GM21529 (cell line): ENCODE measurements around the gene MYBBP1A.
"Not testable (repeated sequence)": the region's sequence is repeated elsewhere in the genome, so short reads cannot be mapped to it uniquely, and the experiment has no call there.

Experiments
- ATAC-seq: cut with Tn5 transposase; IDR thresholded peaks from one replicate; pipeline ENCODE4 v1.9.1; 2021; ENCODE audit not compliant: unreplicated experiment

MYBBP1A gene

DNA sequence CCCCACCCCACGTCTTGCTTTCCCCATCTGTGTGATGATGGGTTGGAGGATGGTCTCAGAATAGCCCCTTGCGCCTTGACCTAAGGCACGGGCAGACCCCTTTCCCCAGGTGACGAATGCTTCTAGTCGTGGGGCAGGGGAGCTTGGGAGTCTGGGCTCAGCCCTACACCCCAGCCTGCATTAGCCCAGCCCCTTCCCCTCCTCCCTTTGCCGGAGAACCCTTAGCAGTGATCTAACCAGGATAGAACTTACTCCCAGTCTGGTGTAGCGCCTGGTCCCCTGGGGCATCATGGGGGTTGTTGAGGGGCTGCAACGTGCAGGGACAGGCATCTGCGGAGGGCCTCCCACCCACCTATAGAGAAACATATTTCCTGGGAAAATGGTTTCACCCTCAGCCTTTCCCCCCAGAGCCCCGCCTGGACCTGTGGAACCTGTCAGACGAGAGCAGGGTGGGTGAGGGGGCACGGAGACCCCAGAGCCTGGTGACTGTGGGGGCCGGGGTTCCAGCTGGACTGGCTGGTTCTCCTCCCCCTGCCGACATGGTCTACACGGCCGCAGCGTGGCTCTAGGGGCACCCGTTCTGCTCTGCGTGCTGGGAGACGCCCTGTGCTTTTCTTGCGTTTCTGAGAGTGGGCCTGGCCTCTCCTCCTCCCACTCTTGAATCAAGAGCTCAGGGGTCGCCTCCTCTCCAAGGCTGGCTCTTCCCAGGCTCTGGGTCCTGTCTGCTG, 33.9 kb upstream of the MYBBP1A start:
- no peak for ATAC-seq

GRCh38 chr17:4588391-4588790, 33.2 kb upstream of the MYBBP1A start:
- ATAC-seq: no peak

DNA sequence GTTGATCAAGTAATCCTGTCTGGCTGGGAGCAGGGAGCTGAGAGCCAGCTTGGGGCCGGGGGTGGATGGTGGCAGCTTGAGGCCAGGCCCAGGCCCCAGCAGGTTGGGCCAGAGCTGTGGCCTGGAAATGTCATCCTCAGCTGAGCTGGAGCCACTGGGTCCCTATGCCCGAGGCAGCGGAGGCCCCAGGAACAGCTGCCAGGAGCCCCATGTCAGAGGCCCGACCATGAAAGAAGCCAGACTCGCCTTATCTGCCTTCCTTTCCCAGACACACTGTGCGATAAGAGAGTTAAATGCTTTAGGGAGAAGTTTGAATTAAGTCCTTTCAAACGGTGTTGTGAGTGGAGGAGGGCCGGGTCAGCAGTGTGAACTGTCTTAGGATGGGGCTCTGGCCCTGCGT, 32.6 kb upstream of the MYBBP1A start:
- no peak for ATAC-seq

- ATAC-seq: no peak
Observed at GRCh38 chr17:4587195-4587594, 32.0 kb upstream of the MYBBP1A start.

DNA sequence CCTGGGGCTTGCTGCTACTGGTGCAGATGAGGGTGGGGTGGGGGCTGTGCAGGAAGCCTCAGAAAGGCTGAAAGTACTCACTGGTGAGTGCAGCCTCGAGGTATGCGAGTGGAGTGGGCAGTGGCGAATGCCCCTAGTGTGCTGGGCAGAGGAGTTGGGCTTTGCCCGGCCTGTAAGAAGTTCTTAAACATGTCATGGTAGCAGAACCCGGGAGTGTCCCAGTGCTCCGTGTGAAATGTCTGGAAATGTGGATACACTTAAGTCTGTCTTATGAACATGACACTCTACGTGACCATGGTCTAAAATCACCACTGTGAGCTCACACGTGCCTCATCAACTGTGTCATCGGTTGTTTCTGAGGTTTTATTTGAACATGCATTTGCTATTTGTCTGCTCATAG, 30.9 kb upstream of the MYBBP1A start:
- ATAC-seq: no peak

GRCh38 chr17:4585638-4585994, 30.4 kb upstream of the MYBBP1A start:
- ATAC-seq: no peak

DNA sequence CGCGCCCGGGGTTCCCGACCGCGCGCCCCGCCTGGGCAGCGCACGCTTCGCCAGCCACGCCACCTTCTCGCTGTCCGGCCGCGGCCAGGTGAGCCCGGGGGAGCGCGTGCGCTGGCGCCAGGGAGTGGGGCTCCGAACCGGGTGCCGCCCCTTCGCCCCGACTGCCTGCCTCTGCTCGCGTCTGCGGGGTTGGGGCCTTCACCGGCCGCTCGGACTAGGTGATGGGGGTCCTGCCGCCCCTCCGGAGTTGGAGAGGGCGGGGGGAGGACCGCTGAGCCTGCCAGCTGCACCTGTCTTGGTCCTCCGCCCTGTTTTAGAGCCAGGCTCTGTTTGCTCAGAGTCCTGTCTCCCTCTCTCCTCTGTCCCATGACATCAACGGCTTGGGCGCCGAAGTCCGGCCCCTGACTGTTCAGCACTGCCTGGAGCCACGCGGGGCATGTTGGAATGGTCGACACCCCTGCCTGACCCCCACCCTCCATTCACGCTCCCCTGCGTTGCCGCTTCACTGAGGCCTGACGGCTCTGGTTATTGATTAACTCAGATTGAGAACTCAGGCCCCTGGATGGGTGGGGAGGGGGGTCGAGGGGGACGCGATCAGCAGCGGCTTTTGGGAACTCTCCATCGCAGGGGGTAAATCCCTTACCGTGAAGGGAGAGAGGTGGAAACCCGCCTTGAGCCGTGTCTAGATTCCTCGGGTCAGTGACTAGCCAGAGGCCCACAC, 29.9 kb upstream of the MYBBP1A start:
- no peak for ATAC-seq

DNA sequence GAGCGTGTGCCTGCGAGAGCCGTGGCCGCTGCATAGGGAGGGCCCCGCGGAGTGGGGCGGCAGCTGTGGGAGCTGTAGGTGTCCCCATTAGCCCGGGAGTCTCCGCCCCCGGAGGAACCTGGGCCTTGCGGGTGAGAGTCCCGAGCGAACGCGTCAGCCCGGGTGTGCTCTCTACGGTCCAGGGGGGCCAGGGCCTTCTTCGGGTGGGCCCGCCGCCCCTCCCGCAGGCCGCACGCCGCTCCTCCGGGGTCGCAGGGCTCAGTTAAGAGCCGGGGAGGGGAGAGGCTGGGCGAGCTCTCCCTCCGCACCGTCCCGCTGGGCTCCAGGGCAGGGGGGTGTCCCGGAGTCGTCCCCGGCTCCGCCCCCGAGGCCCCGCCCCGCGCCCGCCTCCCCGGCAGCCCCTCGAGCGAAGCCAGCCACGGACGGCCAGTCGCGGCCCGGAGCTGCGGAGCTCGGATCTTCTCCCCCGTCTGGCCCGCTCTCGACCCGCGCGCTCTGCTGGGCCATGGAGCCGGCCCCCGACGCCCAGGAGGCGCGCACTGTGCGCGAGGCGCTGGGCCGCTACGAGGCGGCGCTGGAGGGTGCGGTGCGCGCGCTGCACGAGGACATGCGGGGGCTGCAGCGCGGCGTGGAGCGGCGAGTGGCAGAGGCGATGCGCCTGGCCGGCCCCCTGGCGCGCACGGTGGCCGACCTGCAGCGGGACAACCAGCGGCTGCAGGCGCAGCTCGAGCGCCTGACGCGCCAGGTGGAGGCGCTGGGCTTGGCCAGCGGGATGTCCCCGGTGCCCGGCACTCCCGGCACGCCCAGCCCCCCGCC, 29.1 kb upstream of the MYBBP1A start, which contains the start of gene SMTNL2:
TSS of gene SMTNL2 (plus strand) at position 429 of the 816 bp plus-strand sequence. CDS start at position 506, 77 bp downstream.
- no peak for ATAC-seq

DNA sequence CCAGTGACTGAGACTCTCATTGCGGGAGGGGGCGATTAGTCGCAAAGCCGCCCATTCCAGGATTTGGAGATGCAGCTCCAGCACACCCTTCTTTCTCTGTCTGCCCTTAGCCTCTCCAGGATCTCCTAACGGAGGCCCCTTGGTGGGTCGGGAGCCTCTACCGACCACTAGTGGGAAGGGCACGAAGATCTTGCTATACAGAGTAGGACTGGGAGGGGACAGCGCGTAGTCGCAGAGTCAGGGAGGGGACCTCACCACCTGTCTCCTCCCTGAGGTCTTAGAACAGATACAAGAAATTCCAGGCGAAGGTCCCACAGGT, 28.6 kb upstream of the MYBBP1A start:
- no peak for ATAC-seq

DNA sequence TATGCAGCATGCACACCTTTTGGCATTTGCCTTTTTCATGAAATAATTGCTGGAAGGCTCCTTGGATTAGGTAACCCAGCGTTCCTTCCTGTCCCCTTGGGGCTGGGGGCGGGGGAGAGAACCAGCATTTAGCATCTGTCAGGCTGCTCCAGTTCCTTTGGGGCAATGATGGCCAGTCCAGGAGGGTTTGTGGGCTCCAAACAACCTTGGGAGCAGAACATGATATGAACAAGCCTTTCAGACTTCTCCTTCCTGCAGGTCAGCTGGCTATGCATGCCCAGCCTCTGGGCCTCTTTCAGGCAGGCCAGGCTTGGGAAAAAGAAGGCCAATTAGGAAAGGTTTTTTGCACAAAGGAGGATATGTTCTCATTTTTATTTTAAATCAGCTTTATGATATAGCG, 28.0 kb upstream of the MYBBP1A start:
- no peak for ATAC-seq

DNA sequence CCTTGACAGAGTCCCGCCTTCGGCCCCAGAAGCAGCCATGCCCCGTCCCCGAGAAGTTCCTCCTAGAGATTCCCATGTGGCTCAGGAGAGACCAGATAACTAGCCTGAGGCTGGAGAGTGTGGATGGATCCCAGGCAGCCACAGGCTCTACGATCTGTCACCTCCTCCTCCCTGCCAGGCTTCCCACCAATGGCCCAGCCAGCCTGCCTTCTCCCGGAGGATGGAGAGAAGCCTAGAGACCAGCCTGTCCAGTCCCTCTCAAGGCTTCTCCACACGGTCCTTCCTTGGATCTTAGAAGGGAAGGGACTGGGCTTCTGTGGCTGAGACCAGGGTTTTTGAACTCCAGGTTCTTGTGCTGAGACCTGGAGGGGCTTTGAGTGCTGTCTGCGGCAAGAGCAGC, 27.5 kb upstream of the MYBBP1A start:
- no peak for ATAC-seq

DNA sequence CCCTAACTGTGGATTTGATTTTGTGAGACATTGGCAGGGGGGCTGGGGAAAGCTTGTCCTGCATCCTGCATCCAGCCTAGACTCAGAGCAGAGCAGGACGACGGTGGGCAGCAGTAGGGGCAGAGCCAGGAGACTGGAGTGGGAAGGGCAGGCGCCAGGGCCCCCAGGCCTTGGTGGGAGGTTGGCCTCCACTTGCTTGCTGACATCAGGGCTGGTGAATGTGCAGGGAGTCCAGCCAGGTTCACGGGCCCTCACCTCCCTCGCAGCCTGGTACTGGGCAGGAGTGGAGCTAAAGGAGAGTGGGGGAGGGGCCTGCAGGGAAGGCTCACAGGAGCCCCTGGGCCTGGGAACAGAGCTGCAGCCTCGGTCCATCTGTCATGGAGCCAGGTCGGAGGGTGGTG, 26.9 kb upstream of the MYBBP1A start:
- no peak for ATAC-seq

GRCh38 chr17:4580291-4580690, 25.1 kb upstream of the MYBBP1A start:
- ATAC-seq: no peak

- no peak for ATAC-seq
Observed at GRCh38 chr17:4579678-4580077, 24.5 kb upstream of the MYBBP1A start.

- not testable (repeated sequence) for ATAC-seq
Observed at GRCh38 chr17:4578349-4578748, 23.2 kb upstream of the MYBBP1A start.

DNA sequence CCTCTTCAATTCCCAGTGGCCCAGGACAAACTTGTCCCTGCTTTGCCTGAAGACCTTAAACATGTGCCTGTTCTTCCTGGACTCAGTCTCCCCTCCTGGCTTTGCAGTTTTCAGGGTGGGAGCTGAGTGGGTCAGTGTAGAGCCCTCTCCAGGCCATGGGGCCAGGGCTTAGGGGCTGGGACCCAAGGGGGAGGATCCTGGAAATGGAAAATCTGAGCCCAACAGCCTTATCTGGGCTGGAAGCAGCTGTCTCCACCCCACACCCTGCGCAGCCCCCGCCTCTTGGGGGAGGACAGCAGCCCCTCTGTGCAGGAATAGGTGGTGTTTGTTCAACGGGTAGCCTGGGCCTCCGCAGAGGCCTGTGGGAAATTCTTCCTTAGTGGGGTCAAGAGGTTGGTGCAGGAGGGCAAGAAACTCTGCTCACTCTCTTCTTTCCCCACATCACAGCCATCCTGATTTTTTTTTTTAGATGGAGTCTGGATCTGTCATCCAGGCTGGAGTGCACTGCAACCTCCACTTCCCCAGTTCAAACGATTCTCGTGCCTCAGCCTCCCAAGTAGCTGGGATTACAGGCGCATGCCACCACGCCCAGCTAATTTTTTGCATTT, 22.3 kb upstream of the MYBBP1A start:
- no peak for ATAC-seq

DNA sequence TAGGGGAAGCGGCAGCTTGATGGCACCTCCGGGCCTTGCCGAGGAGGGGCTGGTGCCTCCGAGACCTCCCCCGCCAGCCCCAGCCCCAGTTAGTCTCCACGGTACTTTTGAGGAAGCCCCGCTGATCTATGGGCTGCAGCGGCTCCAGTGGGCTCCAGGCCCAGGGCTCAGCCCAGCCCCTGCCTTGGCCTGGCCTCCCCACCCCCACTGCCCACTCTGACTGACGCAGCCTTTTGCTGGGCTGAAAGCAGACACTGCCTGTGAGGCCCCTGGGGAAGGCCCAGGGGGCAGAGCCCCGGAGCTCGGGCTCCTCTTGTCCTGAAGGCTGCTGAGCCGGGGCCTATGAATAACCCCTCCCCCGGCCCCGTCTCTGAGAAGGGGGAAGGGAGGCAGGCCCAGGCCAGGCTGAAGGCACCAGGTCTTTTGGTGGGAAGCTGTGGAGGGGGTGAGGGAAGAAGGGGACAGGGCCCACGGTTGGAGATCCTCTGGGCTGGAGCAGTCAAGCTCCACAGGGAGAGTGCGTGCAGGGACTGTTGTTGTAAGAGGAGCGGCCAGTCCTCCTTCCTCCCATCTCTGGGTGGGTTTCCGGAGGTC, 21.6 kb upstream of the MYBBP1A start:
- ATAC-seq: no peak

DNA sequence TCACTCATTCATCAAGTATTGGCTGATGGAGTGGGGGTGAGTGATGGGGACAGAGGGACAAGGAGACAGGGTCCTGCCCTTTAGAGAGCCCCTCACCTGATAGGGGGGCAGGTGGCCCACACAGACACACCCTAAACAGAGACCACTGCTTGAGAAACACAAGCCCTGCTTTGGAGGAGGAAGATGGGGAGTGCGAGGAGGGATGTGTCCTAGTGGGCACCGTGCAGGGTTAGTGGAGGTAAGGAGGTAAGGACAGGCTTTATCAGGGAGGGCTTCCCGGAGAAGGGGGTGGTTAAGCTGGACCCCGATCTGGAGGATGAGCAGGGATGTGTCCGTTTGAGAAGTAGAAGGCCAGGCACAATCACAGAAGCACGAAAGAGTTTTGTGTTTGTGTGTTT, 21.0 kb upstream of the MYBBP1A start:
- no peak for ATAC-seq

- no peak for ATAC-seq
Observed at GRCh38 chr17:4574448-4575045, 19.4 kb upstream of the MYBBP1A start.

GRCh38 chr17:4573669-4574068, 18.5 kb upstream of the MYBBP1A start:
- no peak for ATAC-seq

GRCh38 chr17:4573115-4573514, 17.9 kb upstream of the MYBBP1A start:
- ATAC-seq: no peak
